ENCODE measurements around the gene TAS2R20. TPM values are rescaled to one million over a fixed set of nuclear protein-coding genes. Genes with fewer than 3 reads are reported as not detected.

The TAS2R20 gene
- polyA plus RNA-seq, 1 experiment, result 0.67 TPM

DNA sequence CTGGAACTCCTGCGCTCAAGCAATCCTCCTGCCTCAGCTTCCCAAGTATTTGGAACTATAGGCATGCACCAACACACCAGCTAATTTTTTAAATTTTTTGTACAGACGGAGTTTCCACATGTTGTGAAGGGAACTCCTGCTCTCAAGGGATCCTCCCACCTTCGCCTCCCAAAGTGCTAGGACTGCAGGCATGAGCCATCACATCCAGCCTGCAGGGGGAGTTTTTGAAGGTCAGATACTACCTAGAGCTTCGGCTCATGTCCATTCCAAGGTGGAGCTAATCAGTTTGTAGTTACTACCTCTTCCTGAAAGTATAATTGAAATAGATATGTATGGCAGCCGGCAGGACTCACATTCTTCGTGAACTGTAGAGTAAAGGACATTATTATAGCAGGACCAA is 28.0 kb upstream of the TAS2R20 start:
- DNase-seq (ENCODE audit: low read depth, low spot score), result no peak
- Histone ChIP-seq H3K4me3 (ENCODE audit: low read depth, low read length) (no peak overlapping the region), H3K27me3 (ENCODE audit: control insufficient read depth, insufficient read depth, low read length) (no peaks in the 10 kb centered on the region), H3K27ac (ENCODE audit: low read depth, low read length) (no peak overlapping the region), H3K9me3 (ENCODE audit: control insufficient read depth, insufficient read depth, low read length) (0 out of 2 replicates have a peak, but pooled peaks cover 4% of the 10 kb centered on the region)
- ChIA-PET CTCF (no interaction called here), POLR2A (no interaction called here)
- TF ChIP-seq, protein P1, sequence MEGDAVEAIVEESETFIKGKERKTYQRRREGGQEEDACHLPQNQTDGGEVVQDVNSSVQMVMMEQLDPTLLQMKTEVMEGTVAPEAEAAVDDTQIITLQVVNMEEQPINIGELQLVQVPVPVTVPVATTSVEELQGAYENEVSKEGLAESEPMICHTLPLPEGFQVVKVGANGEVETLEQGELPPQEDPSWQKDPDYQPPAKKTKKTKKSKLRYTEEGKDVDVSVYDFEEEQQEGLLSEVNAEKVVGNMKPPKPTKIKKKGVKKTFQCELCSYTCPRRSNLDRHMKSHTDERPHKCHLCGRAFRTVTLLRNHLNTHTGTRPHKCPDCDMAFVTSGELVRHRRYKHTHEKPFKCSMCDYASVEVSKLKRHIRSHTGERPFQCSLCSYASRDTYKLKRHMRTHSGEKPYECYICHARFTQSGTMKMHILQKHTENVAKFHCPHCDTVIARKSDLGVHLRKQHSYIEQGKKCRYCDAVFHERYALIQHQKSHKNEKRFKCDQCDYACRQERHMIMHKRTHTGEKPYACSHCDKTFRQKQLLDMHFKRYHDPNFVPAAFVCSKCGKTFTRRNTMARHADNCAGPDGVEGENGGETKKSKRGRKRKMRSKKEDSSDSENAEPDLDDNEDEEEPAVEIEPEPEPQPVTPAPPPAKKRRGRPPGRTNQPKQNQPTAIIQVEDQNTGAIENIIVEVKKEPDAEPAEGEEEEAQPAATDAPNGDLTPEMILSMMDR (IDR thresholded peaks at IDR 0.05; ENCODE audit: low read depth, low read length), result no peak

- Histone ChIP-seq H3K27me3 (ENCODE audit: control insufficient read depth, insufficient read depth, low read length) (no peaks in the 10 kb centered on the region), H3K27ac (ENCODE audit: low read depth, low read length) (no peak overlapping the region), H3K9me3 (ENCODE audit: control insufficient read depth, insufficient read depth, low read length) (0 out of 2 replicates have a peak, but pooled peaks cover 4% of the 10 kb centered on the region), H3K4me3 (ENCODE audit: low read depth, low read length) (no peak overlapping the region)
- DNase-seq (ENCODE audit: low read depth, low spot score), result no peak
- POLR2A ChIA-PET, result no interaction called here
- CTCF ChIA-PET, result no interaction called here
- TF ChIP-seq, protein P1 (IDR thresholded peaks at IDR 0.05; ENCODE audit: low read depth, low read length), result no peak
Observed at GRCh38 chr12:11023387-11023786, 25.3 kb upstream of the TAS2R20 start.

GRCh38 chr12:11022520-11022919 is 24.4 kb upstream of the TAS2R20 start, which contains the start of gene TAS2R19:
Gene TAS2R19, minus strand, starts transcription at chr12:11022620. Its CDS starts 49 bp downstream, at chr12:11022571.
- Histone ChIP-seq H3K27me3 (ENCODE audit: control insufficient read depth, insufficient read depth, low read length) (no peaks in the 10 kb centered on the region), H3K4me3 (ENCODE audit: low read depth, low read length) (no peak within 1 kb of the TSS), H3K27ac (ENCODE audit: low read depth, low read length) (no peak within 1 kb of the TSS), H3K9me3 (ENCODE audit: control insufficient read depth, insufficient read depth, low read length) (0 out of 2 replicates have a peak, but pooled peaks cover 4% of the 10 kb centered on the region)
- ChIA-PET CTCF (no interaction called here), POLR2A (no interaction called here)
- DNase-seq (ENCODE audit: low read depth, low spot score), result no peak
- TF ChIP-seq, protein P1 (IDR thresholded peaks at IDR 0.05; ENCODE audit: low read depth, low read length), result no peak

- TF ChIP-seq, protein P1 (IDR thresholded peaks at IDR 0.05; ENCODE audit: low read depth, low read length), result no peak
- H3K4me3 ChIP-seq (ENCODE audit: low read depth, low read length), result no peak overlapping the region
- ChIA-PET CTCF (no interaction called here), POLR2A (no interaction called here)
- no peak for DNase-seq (ENCODE audit: low read depth, low spot score)
- no peaks in the 10 kb centered on the region for H3K27me3 ChIP-seq (ENCODE audit: control insufficient read depth, insufficient read depth, low read length)
- no peaks in the 10 kb centered on the region for H3K9me3 ChIP-seq (ENCODE audit: control insufficient read depth, insufficient read depth, low read length)
- H3K27ac ChIP-seq (ENCODE audit: low read depth, low read length), result no peak overlapping the region
Observed at GRCh38 chr12:11016937-11017336, 18.8 kb upstream of the TAS2R20 start.

GRCh38 chr12:11015775-11016430 is 17.8 kb upstream of the TAS2R20 start:
- ChIA-PET CTCF (no interaction called here), POLR2A (no interaction called here)
- no peak for DNase-seq (ENCODE audit: low read depth, low spot score)
- H3K27ac ChIP-seq (ENCODE audit: low read depth, low read length), result no peak overlapping the region
- no peaks in the 10 kb centered on the region for H3K27me3 ChIP-seq (ENCODE audit: control insufficient read depth, insufficient read depth, low read length)
- no peak overlapping the region for H3K4me3 ChIP-seq (ENCODE audit: low read depth, low read length)
- H3K9me3 ChIP-seq (ENCODE audit: control insufficient read depth, insufficient read depth, low read length), result no peaks in the 10 kb centered on the region
- TF ChIP-seq, protein P1 (IDR thresholded peaks at IDR 0.05; ENCODE audit: low read depth, low read length), result no peak
